Parathyroid adenoma (tissue), 2 donors: Measurements from ENCODE around the gene NOG.

Source experiments
- H2AFZ ChIP-seq: fragments of 300-600 bp; sonication (generic); one replicate; pipeline ENCODE4 v1.7.0; 2017; ENCODE audit warnings: antibody characterized with exemption, mild to moderate bottlenecking
- H3K27ac ChIP-seq: fragments of 300-600 bp; sonication (generic); one replicate; pipeline ENCODE4 v1.7.0; 2017
- H3K27me3 ChIP-seq: fragments of 300-600 bp; sonication (generic); one replicate; pipeline ENCODE4 v1.7.0; 2017; ENCODE audit warnings: low read length; ENCODE audit not compliant: control insufficient read depth, insufficient read depth
- H3K36me3 ChIP-seq: fragments of 300-600 bp; sonication (generic); one replicate; pipeline ENCODE4 v1.7.0; 2017; ENCODE audit warnings: low read length; ENCODE audit not compliant: control insufficient read depth, insufficient read depth
- H3K4me1 ChIP-seq: fragments of 300-600 bp; sonication (generic); one replicate; pipeline ENCODE4 v1.7.0; 2017; ENCODE audit warnings: control low read depth
- H3K4me2 ChIP-seq: fragments of 300-600 bp; sonication (generic); one replicate; pipeline ENCODE4 v1.7.0; 2017; ENCODE audit warnings: low read length
- H3K4me3 ChIP-seq: fragments of 300-600 bp; sonication (generic); one replicate; pipeline ENCODE4 v1.7.0; 2017; ENCODE audit warnings: low read depth, low read length
- H3K79me2 ChIP-seq: fragments of 300-600 bp; sonication (generic); one replicate; pipeline ENCODE4 v1.7.0; 2017; ENCODE audit warnings: control low read depth
- H3K9ac ChIP-seq: fragments of 300-600 bp; sonication (generic); one replicate; pipeline ENCODE4 v1.7.0; 2017; ENCODE audit warnings: mild to moderate bottlenecking
- H3K9me3 ChIP-seq: fragments of 300-600 bp; sonication (generic); one replicate; pipeline ENCODE4 v1.7.0; 2017; ENCODE audit warnings: low read length; ENCODE audit not compliant: control insufficient read depth
- CTCF ChIP-seq: fragments of 300-600 bp; sonication (generic); IDR thresholded peaks from one replicate; pipeline ENCODE4 v1.7.0; 2017; ENCODE audit warnings: antibody characterized with exemption, mild to moderate bottlenecking
- donor health status: primary hyperparathyroidism.

Gene NOG

GRCh38 chr17:56641894-56642293 lies 48.4 kb downstream of the NOG start:
- H2AFZ ChIP-seq: no peak overlapping the region
- no peaks in the 10 kb centered on the region for H3K79me2 ChIP-seq
- H3K27me3 ChIP-seq: no peaks in the 10 kb centered on the region
- no peak overlapping the region for H3K9ac ChIP-seq
- no peak overlapping the region for H3K4me3 ChIP-seq
- H3K36me3 ChIP-seq: no peaks in the 10 kb centered on the region
- H3K4me2 ChIP-seq: no peak overlapping the region
- TF ChIP-seq CTCF: no peak
- H3K4me1 ChIP-seq: no peaks in the 10 kb centered on the region
- no peaks in the 10 kb centered on the region for H3K9me3 ChIP-seq
- no peak overlapping the region for H3K27ac ChIP-seq

DNA sequence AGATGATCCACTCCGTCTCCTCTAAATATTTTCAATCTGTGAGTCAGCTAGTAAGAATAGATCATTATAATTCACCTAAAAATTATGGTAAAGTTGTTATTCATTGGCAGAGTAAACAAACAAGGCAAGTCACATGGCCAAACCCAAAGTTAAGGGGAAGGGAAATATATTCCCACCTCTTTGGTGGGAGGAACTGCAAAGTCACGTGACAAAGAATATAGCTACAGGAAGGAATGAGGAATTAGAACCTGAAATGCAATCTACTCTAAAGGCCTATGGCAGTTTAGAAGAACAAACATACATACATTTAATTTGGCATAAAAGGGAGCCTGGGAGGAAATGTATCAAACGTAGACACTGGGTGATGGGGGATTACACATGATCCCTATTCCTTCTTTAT lies 48.9 kb downstream of the NOG start:
- no peak for TF ChIP-seq CTCF
- no peak overlapping the region for H3K4me3 ChIP-seq
- H3K4me1 ChIP-seq: no peaks in the 10 kb centered on the region
- H3K9ac ChIP-seq: no peak overlapping the region
- H3K79me2 ChIP-seq: no peaks in the 10 kb centered on the region
- H3K4me2 ChIP-seq: no peak overlapping the region
- H2AFZ ChIP-seq: no peak overlapping the region
- no peaks in the 10 kb centered on the region for H3K9me3 ChIP-seq
- no peaks in the 10 kb centered on the region for H3K36me3 ChIP-seq
- H3K27me3 ChIP-seq: no peaks in the 10 kb centered on the region
- H3K27ac ChIP-seq: no peak overlapping the region
